ENCODE data around the gene SMIM30.

GRCh38 chr7:113142385-113143119 lies 24.2 kb upstream of the SMIM30 start:
- TF ChIP-seq CTCF (IDR thresholded peaks at IDR 0.05 in 8 of 11, conservative IDR thresholded peaks at IDR 0.05 in 3 of 11) (no peak), POLR2A (IDR thresholded peaks at IDR 0.05) (no peak), POLR2AphosphoS5 (IDR thresholded peaks at IDR 0.05) (no peak)

Measured in spleen (tissue), 7 donors.